CD4-positive, alpha-beta T cell treated with Interleukin-17A for 4 hours (primary cell): ENCODE results near the gene RFFL.
"Not testable (repeated sequence)": the region's sequence is repeated elsewhere in the genome, so short reads cannot be mapped to it uniquely, and the experiment has no call there.

Source experiments
- DNase-seq: peaks from one replicate; pipeline ENCODE4 v3.0.0-alpha.2; 2020; ENCODE audit warnings: mixed read lengths

RFFL gene, protein sequence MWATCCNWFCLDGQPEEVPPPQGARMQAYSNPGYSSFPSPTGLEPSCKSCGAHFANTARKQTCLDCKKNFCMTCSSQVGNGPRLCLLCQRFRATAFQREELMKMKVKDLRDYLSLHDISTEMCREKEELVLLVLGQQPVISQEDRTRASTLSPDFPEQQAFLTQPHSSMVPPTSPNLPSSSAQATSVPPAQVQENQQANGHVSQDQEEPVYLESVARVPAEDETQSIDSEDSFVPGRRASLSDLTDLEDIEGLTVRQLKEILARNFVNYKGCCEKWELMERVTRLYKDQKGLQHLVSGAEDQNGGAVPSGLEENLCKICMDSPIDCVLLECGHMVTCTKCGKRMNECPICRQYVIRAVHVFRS

DNA sequence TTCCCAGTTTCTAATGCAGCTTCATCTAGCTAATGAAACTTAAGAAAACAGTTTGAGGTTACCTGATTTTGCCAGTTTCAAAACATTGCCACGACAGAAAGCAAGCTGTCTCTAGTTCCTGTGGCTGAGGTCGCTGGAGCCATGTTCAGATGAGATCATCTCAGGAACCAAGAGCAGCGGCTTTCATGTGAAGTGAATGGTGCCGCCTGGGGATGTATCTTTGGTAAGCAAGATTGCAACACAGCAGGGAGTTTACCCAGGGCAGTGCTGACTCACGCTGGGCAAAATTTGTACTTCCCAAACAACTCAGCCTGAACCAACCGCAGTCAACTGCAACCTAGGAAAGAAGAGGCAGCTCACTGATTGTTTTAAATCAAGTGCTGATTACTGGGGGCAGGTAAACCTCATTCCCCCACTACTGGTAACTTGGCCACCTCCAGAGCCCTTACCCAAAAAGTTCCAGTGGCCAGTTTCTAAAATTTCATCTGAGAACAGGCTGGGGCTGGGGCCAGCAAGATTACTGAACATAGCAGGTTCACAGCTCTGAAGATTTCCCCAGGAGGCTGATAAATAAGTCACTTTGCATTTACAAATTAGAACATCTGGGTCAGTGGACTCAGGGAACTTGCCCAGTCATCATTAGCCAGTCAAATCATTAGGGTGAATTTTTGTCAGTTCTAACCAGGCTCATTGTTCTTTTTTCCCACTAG lies at the start of gene RFFL:
TSS of gene RFFL (minus strand) at position 194 of the 710 bp plus-strand sequence. CDS start 37,154 bp downstream, outside the sequence.
- DNase-seq = peak; percentile 88

GRCh38 chr17:35110791-35111190 lies 47.3 kb upstream of the RFFL start:
- not testable (repeated sequence) for DNase-seq

DNA sequence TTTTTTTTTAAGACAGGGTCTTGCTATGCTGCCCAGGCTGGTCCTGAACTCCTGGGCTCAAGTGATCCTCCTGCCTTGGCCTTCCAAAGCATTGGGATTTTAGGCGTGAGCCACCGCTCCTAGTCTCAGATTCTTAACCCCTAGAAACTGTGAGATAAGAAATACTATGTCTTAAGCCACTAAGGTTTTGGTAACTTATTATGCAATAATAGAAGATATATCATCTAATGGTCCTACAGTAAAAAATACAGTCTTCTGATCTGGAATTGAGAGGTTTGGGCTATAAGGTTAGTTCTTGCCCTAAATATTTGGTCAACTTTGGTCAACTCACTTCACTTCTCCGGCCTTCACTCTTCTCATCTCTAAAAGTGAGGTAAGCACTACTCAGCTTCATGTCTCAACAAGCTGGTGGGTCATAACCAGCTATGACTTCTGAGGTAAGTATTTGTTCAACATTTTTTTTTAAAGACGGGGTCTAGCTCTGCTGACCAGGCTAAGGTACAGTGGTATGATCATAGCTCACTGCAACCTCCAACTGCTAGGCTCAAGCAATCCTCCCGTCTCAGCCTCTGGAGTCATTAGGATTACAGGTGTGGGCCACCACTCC lies 41.4 kb upstream of the RFFL start:
- no peak for DNase-seq

- DNase-seq = no peak
These were observed 39.8 kb upstream of the RFFL start for GRCh38 chr17:35103271-35103670.

- no peak for DNase-seq
These were observed 38.2 kb upstream of the RFFL start for GRCh38 chr17:35101725-35102124.

DNA sequence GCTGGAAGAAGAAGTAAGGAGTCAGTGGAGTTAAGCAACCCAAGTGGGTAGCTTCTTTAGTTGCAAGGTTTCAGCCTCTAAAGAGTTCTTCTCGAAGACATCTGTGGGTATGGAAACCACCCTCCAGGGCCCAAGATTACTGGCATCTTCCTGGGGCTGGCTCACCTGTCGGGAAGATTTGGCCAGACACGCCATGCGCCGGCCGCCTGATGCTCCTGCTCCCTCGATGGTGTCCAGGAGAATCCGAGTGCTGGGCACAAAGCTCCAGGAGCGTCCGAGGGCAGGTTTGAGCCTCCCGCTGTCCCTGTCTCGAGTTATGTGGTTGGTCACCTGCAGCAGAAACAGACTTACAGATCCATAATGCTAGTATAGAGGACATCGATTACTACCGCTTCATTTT lies 37.5 kb upstream of the RFFL start:
- DNase-seq = no peak

DNA sequence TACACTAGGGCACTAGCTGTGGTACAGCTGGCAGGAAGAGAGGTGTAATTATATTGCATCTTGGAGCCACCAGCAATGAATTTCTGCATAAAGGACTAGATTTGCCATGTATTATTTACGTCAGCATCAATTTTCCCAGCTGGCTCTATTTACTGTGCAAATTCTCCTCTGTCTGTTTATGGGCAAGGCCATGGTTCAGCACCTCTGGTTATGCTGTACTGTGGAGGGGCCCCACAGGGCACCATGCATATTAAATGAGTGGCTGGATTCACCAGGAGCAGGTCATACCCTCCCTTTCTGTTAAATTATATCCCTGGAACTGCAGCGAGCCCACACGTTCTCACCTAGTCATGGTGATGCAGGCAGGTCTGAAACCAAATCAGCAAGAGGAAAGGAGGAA lies 36.4 kb upstream of the RFFL start:
- no peak for DNase-seq

- DNase-seq = no peak
These were observed 34.3 kb upstream of the RFFL start for GRCh38 chr17:35097776-35098175.

GRCh38 chr17:35095741-35096140 lies 32.2 kb upstream of the RFFL start:
- no peak for DNase-seq

- DNase-seq = no peak
These were observed 31.4 kb upstream of the RFFL start for GRCh38 chr17:35094902-35095301.

- not testable (repeated sequence) for DNase-seq
These were observed 27.2 kb upstream of the RFFL start for GRCh38 chr17:35090707-35091106.

- DNase-seq = peak; percentile 69
These were observed 26.2 kb upstream of the RFFL start for GRCh38 chr17:35089586-35090296.

GRCh38 chr17:35088881-35089585 lies 25.5 kb upstream of the RFFL start:
- DNase-seq = peak; percentile 93

DNA sequence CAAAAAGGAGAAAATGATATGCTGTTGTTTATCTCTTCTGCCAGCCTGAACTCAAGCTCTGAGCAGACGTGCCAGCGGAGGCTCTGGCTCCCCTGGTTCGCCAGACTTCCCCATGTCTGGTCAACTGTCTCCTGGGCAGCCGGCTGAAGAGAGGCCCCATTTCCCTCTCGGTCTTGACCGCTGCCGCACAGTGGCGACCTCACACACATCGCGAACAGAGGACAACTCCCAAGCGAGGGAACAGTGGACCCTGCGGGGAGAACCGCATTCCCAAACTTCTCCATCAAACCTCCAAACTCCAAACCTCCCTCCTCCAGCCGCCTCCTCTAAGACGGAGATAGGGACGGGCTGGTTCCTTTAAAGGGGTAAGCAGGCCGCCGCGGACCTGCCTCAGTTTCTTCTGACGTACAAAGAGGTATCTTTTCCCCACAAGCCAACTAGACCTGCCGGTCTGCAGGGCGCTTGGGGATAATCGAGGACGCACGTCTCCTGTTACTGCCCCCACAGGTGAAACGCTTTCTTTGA lies 24.9 kb upstream of the RFFL start:
- peak; percentile 37 for DNase-seq

DNA sequence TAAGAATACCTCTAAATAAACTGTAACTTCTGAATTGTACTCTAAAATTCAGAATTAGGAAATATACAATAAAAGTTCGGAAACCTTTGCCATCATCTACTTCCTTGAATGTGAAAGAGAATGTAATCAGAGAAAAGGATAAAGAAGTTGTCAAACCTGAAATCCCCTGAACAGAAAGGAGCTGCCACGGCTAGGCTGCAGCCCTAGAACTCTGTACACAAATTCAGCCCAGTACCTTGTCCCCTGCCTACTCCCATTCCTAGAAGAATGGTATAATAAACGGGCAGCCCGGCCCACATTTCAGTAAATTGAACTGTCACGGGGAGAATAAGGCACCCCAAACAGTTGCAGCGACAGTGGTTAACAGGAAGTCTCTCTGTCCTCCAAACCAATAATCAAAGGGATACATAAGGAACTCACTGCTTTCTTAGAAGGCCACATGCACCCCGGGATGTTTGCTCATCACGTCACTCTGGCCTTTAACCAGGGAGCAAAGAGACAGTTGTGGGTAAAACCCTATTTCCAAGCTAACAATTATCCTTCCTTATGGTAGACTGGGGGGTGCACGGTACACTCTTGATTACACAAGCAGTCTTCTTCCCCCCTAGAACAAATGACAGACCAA lies 24.3 kb upstream of the RFFL start:
- DNase-seq = peak; percentile 42

DNA sequence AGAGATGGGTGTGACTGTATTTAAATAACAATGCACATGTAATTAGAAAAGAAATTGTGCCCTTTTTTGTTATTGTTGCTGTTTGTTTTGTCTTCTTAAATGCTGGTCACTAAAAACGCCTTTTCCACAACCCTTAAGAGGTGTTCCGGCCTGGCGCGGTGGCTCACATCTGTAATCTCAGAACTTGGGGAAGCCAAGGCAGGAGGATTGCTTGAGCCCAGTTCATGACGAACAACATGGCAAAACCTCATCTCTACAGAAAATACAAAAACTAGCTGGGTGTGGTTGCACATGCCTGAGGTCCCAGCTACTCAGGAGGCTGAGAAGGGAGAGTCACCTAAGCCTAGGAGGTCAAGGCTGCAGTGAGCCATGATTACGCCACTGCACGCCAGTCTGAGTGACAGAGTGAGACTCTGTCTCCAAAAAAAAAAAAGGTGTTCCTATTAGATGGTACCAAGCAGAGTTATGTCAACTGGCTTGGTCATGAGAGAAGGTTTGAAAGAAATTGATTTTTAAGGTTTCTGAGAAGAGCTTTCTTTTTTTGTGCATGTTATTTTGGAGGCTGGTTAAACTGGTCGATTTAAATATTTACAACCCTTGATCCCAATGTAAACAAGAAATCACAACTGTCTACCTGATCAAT lies 23.5 kb upstream of the RFFL start:
- DNase-seq = peak; percentile 22

GRCh38 chr17:35086164-35086563 lies 22.7 kb upstream of the RFFL start:
- DNase-seq = no peak

- DNase-seq = no peak
These were observed 21.5 kb upstream of the RFFL start for GRCh38 chr17:35084987-35085386.

GRCh38 chr17:35083071-35083470 lies 19.6 kb upstream of the RFFL start:
- DNase-seq = no peak

GRCh38 chr17:35082073-35082657 lies 18.7 kb upstream of the RFFL start:
- DNase-seq = peak; percentile 21

GRCh38 chr17:35081638-35082037 lies 18.1 kb upstream of the RFFL start:
- DNase-seq = no peak
